Posterior vena cava (tissue), 2 donors: ENCODE measurements around the gene DCDC1. TPM values are rescaled to one million over a fixed set of nuclear protein-coding genes. Genes with fewer than 3 reads are reported as not detected.

Experiments used
- DNase-seq: peaks from one replicate; pipeline ENCODE4 v3.0.0-alpha.2; 2020; ENCODE audit warnings: low spot score
- intact Hi-C, 2 donors: fragments of 100-400 bp; cut with DNase I; formaldehyde crosslinking; loops; one replicate each; pipeline versions ENCODE4 v1.14.1 to v1.14.2; 2022 to 2023
- total RNA-seq, 2 donors: library from RNA; stranded (reverse); fragmentation: NEBNext Ultra II Directional; extraction: Animal tissue kit (Norgen Biotek cat#: 25700); gene quantifications; one replicate each; pipeline ENCODE4 v1.2.1, GENCODE V29; 2021
- donor health status: DM: yes; HTN: yes; CAD: no.
- donor health status: DM: yes; HTN: yes; CAD: no.

Gene DCDC1
- total RNA-seq, 2 donors from 2014 or later, result 0.09 to 0.14 TPM

DNA sequence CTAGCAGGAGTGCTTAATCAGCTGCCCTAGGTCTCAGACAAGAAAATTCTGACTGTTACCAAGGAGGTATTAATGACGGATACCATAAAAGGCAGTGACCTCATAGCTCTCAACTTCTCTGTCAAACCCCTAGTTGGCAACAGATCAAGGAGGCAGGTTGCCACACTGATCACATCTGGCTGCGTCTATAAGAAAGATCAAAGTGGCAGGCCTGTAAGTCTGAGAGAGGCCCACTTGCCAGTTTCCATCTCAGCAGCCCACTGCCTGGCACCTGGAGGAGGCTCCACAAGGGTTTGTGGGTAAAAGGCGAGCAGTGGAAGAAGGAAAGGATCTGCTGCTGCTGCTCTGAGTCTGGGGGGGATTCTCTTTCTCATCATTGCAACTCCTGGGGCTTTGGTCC is 543.8 kb downstream of the DCDC1 start:
- no peak for DNase-seq
- intact Hi-C loops, result no loop called here

DNA sequence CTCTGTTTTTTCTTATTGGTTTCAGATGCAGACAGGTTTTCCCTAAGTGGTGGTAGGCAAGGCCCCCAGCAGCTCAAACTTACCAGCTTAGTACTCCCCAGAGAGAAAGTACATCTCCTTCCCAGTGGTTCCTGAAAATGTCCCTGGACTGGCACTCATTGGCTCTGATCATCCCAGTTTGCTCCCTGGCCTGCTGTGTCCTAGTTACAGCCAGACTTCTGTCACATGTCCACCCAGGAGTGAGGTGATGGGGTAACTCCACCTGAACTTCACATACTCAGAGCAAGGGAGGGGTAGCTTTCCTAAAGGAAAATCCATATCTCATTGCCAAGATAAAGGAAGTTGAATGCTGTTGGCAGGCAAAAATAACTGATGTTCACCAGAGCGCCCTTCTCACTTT is 546.4 kb downstream of the DCDC1 start:
- intact Hi-C loops, result no loop called here
- no peak for DNase-seq

DNA sequence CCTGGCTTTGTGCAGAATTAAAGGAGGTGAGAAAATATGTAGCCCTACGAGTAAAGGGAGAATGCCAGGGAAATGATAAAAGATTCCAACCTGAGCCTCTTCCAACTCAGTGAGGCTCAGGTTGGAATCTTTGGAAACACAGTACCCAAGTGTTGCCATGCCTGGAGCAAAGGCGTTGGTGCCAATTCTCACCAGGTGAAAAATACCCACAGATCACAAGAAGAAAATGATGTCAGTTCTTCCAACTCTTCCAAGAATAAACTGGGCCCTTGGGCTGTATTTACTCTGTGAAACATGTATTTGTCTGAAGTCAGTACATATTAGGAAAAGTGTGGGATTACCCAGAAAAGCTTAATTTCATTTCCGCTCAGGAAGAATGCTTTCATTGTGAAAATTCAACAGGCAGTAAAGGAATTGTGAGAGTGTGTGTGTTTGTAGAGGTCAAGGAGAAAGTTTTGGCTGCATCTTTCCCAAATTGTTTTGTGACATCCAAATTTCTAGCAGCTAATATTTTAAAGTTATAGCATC is 548.0 kb downstream of the DCDC1 start:
- intact Hi-C loops, result no loop called here
- no peak for DNase-seq

DNA sequence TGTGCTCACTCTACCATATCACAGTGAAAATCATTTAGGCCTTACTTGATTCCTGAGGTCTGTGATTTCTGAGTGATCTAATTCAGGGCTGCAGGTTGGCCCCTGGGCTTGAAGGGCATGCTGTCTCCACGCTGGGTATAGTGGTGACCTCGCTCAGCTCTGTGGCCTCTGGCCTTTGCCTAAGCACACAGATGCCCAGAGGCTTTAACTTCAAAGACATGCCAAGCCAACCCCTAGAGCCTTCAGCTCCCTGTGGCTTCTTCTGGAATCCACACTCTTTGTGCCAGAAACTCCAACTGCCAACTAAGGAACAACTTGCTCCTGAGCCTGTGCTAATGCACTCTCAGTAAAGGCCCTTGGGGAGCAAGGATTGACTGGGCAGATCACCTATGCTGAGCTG is 550.8 kb downstream of the DCDC1 start:
- intact Hi-C loops, result no loop called here
- no peak for DNase-seq

DNA sequence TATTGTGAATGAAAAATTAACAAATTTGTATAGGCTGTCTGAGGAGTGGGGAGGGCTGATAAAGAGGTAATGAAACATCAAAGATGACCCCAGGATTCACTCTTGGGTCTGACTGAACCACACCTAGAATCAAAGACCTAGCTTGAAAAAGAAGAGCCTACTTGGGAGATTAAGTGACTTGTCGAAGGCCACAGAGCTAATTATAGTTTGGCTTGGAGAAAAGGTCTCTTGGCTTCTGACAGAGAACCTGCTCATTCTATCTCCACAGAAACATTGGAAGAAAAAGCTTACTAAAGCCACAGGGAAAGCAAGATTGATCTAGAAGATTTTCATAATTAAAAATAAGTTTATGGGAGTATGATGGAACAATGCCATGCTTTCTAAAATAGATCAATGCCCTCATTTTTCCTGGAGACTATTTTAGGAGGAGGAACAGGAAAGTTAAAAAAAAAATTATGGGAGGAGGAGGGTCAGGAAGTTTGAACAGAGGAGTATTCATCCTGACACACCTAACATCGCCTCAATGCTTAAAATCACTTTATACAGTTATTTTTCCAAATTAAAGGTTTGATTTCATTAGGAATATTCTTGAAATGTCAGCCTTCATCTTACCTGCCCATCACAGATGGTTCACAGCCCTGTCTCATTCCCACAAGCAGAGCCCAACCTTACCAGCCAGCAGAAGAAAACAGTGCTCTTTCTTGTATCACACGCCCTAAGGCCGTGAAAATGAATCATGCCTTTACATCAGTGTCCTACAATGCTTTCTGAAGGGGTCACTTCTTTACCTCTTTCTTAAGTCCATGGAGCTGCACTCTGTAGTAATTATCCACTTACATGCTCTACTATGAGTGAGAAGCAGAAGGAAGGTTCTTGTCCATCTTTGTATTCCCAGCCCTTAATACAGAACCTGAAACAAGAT is 552.3 kb downstream of the DCDC1 start:
- intact Hi-C loops, result no loop called here
- DNase-seq, result no peak

DNA sequence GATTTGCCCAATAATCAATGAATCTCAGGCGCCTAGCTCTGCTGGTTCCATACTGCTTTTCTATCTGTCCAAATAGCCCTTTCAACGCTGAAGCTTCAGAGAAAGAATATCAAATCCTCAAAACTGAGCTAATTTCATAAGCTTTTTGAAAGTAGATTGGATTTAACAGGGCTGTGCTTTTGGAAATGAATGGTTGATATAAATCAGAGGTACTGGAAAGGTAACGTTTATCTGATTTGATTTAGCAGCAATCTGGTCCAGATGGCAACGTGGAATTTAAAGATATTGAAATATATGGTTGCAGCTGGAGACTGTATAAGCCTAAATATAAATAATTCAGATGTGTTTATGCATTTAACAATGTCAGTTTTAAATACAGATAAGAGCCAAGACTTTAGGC is 553.9 kb downstream of the DCDC1 start:
- intact Hi-C loops, result no loop called here
- DNase-seq, result no peak

DNA sequence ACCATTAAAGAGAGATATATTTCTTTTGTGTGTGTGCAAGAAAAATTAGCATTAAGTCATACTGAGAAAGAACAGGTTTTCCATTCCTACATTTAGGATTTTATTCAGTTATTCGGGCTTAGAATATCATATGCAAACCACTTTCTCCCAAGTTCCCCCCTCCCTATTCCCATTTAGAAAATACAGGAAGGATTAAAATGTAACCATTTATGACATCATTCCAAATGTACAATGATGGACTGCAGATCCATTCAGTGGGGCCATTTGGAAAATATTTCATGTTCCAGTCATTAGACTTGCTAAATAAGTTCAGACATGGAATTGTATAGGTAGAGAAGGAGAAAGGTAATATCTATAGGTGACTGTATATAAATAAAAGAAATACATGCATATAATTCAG is 554.8 kb downstream of the DCDC1 start:
- intact Hi-C loops, result no loop called here
- DNase-seq, result no peak

Other genes starting within 250 kb of the DCDC1 start
- 10 to 100 TPM; 17.6 to 18.1 TPM for gene DNAJC24, start 121 bp upstream of the DCDC1 start, total RNA-seq
- 10 to 100 TPM; 12.9 to 19.0 TPM for gene IMMP1L, start 139.9 kb upstream of the DCDC1 start, total RNA-seq
- gene ELP4, start 140.0 kb upstream of the DCDC1 start, total RNA-seq, result 10 to 100 TPM; 14.3 to 15.7 TPM